Fibroblast of lung (primary cell): ENCODE measurements around the gene PNRC1. TPM values are rescaled to one million over a fixed set of nuclear protein-coding genes. Genes with fewer than 3 reads are reported as not detected.
A peak's percentile ranks its signal among the peaks of the same experiment; 100 is the strongest.

Experiments used
- DNase-seq, 2 donors: peaks; one replicate each; pipeline versions ENCODE4 v3.0.0 to v3.0.0-alpha.2; 2010; ENCODE audit warnings: low read depth in 2 of 2
- H2AFZ ChIP-seq: 2 replicates; pipeline ENCODE4 v1.5.1; 2012; ENCODE audit warnings: low read length, control low read depth, inconsistent platforms
- H3K27ac ChIP-seq: 2 replicates; pipeline ENCODE4 v1.5.1; 2011; ENCODE audit warnings: low read length, control low read depth; ENCODE audit not compliant: insufficient read depth
- H3K27me3 ChIP-seq: 2 replicates; pipeline ENCODE4 v1.5.1; 2011; ENCODE audit warnings: mild to moderate bottlenecking, low read length; ENCODE audit not compliant: control insufficient read depth, insufficient read depth
- H3K36me3 ChIP-seq: 2 replicates; pipeline ENCODE4 v1.5.1; 2011; ENCODE audit warnings: low read length; ENCODE audit not compliant: control insufficient read depth, insufficient read depth
- H3K4me1 ChIP-seq: 2 replicates; pipeline ENCODE4 v1.5.1; 2011; ENCODE audit warnings: low read length; ENCODE audit not compliant: control insufficient read depth, insufficient read depth; ENCODE audit errors: extremely low read depth
- H3K4me2 ChIP-seq: 2 replicates; pipeline ENCODE4 v1.5.1; 2011; ENCODE audit warnings: low read length, control low read depth; ENCODE audit not compliant: insufficient read depth; ENCODE audit errors: extremely low read depth
- H3K4me3 ChIP-seq, 4 experiments: fragments of 200-600 bp in 1 of 4; sonication (generic) in 1 of 4; replicated peaks in 1 of 4; 2 replicates each; pipeline ENCODE4 v1.5.1; 2011 to 2016; ENCODE audit warnings: low read length in 4 of 4, low read depth in 3 of 4, mild to moderate bottlenecking in 3 of 4, control low read depth in 2 of 4, inconsistent platforms in 1 of 4, mixed read lengths in 1 of 4; ENCODE audit not compliant: insufficient read depth in 1 of 4; ENCODE audit errors: control extremely low read depth in 1 of 4
- H3K79me2 ChIP-seq: 2 replicates; pipeline ENCODE4 v1.5.1; 2012; ENCODE audit warnings: mild to moderate bottlenecking, low read length, inconsistent platforms; ENCODE audit not compliant: control insufficient read depth, insufficient read depth
- H3K9ac ChIP-seq: 2 replicates; pipeline ENCODE4 v1.5.1; 2011; ENCODE audit warnings: mild to moderate bottlenecking, low read length, control low read depth; ENCODE audit not compliant: insufficient read depth
- H3K9me3 ChIP-seq: 2 replicates; pipeline ENCODE4 v1.5.1; 2012; ENCODE audit warnings: low read depth, low read length; ENCODE audit not compliant: control insufficient read depth, insufficient read depth
- H4K20me1 ChIP-seq: 2 replicates; pipeline ENCODE4 v1.5.1; 2011; ENCODE audit warnings: low read length; ENCODE audit not compliant: control insufficient read depth, insufficient read depth; ENCODE audit errors: extremely low read depth
- CTCF ChIP-seq, 2 donors: IDR thresholded peaks in 1 of 2; conservative IDR thresholded peaks in 1 of 2; 1 replicate in 1 of 2; 2 replicates in 1 of 2; pipeline ENCODE4 v1.5.1; 2011 to 2012; ENCODE audit warnings: low read length in 2 of 2, control low read depth in 1 of 2, inconsistent platforms in 1 of 2, low read depth in 1 of 2, mild to moderate bottlenecking in 1 of 2
- EZH2 ChIP-seq: IDR thresholded peaks from 2 replicates; pipeline ENCODE4 v1.5.1; 2012; ENCODE audit warnings: low read length, control low read depth, mild to moderate bottlenecking; ENCODE audit errors: missing control alignments
- polyA plus RNA-seq, 2 donors: library from polyadenylated mRNA; depleted of rRNA in 1 of 2; stranded (reverse) in 1 of 2; unstranded in 1 of 2; fragments of >200 nt; gene quantifications; 2 replicates each; pipeline ENCODE4 v1.2.1, GENCODE V29; 2011 to 2012; ENCODE audit warnings: missing spikeins in 1 of 2
- total RNA-seq: library from RNA; depleted of rRNA; stranded (reverse); fragments of >200 nt; gene quantifications from 2 replicates; pipeline ENCODE4 v1.2.1, GENCODE V29; 2014

PNRC1 gene
- total and polyA plus RNA-seq, 2 donors (not counting 1 experiment from before 2014, with no cell fraction given), result 14.9 to 65.1 TPM

GRCh38 chr6:89073840-89074239 is 6.7 kb upstream of the PNRC1 start:
- no peak overlapping the region for H3K27ac ChIP-seq
- H3K9me3 ChIP-seq, result no peaks in the 10 kb centered on the region
- no peak overlapping the region for H3K4me2 ChIP-seq
- H2AFZ ChIP-seq, result no peak overlapping the region
- no peaks in the 10 kb centered on the region for H3K79me2 ChIP-seq
- no peaks in the 10 kb centered on the region for H3K27me3 ChIP-seq
- H3K4me3 ChIP-seq, result no peak overlapping the region
- no peak for DNase-seq
- H3K36me3 ChIP-seq, result no peaks in the 10 kb centered on the region
- TF ChIP-seq EZH2, result no peak
- no peak overlapping the region for H3K9ac ChIP-seq
- no peaks in the 10 kb centered on the region for H3K4me1 ChIP-seq
- no peaks in the 10 kb centered on the region for H4K20me1 ChIP-seq

- Histone ChIP-seq H3K9me3 (no peaks in the 10 kb centered on the region), H3K79me2 (peaks cover 28% of the 10 kb centered on the region), H4K20me1 (no peaks in the 10 kb centered on the region), H3K4me1 (no peaks in the 10 kb centered on the region), H3K27me3 (no peaks in the 10 kb centered on the region), H3K9ac (peak overlapping the region; percentile 61), H2AFZ (peak overlapping the region; percentile 81), H3K4me3 (peak overlapping the region; percentile 66 to 98 (median 74)), H3K4me2 (peak overlapping the region; percentile 87), H3K36me3 (no peaks in the 10 kb centered on the region), H3K27ac (peak overlapping the region; percentile 97)
- TF ChIP-seq EZH2, result no peak
- no peak for TF ChIP-seq CTCF (conservative IDR thresholded peaks at IDR 0.05 in 1 of 2, IDR thresholded peaks at IDR 0.05 in 1 of 2; ENCODE audit: low read depth in 1 of 2, low read length in 2 of 2)
- DNase-seq, result peak; percentile 70 to 85
These were observed 878 bp upstream of the PNRC1 start for GRCh38 chr6:89079511-89080234.

- H3K4me3 ChIP-seq, result peak overlapping the region; percentile 74 to 98 (median 90)
- H3K27me3 ChIP-seq, result no peaks in the 10 kb centered on the region
- H2AFZ ChIP-seq, result no peak overlapping the region
- DNase-seq, result no peak
- no peaks in the 10 kb centered on the region for H3K9me3 ChIP-seq
- H3K4me2 ChIP-seq, result peak overlapping the region; percentile 40
- no peaks in the 10 kb centered on the region for H3K36me3 ChIP-seq
- H3K4me1 ChIP-seq, result no peaks in the 10 kb centered on the region
- H3K79me2 ChIP-seq, result peaks cover 29% of the 10 kb centered on the region
- no peak for TF ChIP-seq CTCF (conservative IDR thresholded peaks at IDR 0.05 in 1 of 2, IDR thresholded peaks at IDR 0.05 in 1 of 2; ENCODE audit: low read depth in 1 of 2, low read length in 2 of 2)
- peak overlapping the region; percentile 98 for H3K9ac ChIP-seq
- peak overlapping the region; percentile 97 for H3K27ac ChIP-seq
- H4K20me1 ChIP-seq, result no peaks in the 10 kb centered on the region
These were observed 525 bp downstream of the PNRC1 start for GRCh38 chr6:89081129-89081422.
